Measurements from ENCODE around the gene GALNT1.

GALNT1 gene

GRCh38 chr18:35736696-35737095, 155.2 kb downstream of the GALNT1 start:
- H2AFZ ChIP-seq (ENCODE audit: low read length), result no peak overlapping the region
- H3K4me2 ChIP-seq (ENCODE audit: low read depth, low read length), result no peak overlapping the region
- H3F3A ChIP-seq (ENCODE audit: insufficient read depth, low read length), result no peaks in the 10 kb centered on the region
- no peak for TF ChIP-seq EZH2 (optimal IDR thresholded peaks at IDR 0.05; ENCODE audit: low read depth, low read length)
- TF ChIP-seq CTCF (IDR thresholded peaks at IDR 0.05; ENCODE audit: low read length), result no peak
- TF ChIP-seq EZH2phosphoT487 (IDR thresholded peaks at IDR 0.05; ENCODE audit: low read length), result no peak
- no peaks in the 10 kb centered on the region for H3K79me2 ChIP-seq (ENCODE audit: low read length)
- no peaks in the 10 kb centered on the region for H3K4me1 ChIP-seq (ENCODE audit: low read length)
- no peak for DNase-seq
- no peaks in the 10 kb centered on the region for H4K20me1 ChIP-seq (ENCODE audit: insufficient read depth, low read length)
- no peaks in the 10 kb centered on the region for H3K36me3 ChIP-seq (replicated peaks; ENCODE audit: insufficient read depth, low read length)
- no peak overlapping the region for H3K9ac ChIP-seq (ENCODE audit: low read length)
- H3K27me3 ChIP-seq (replicated peaks; ENCODE audit: insufficient read depth, low read length), result no peaks in the 10 kb centered on the region
- H3K9me2 ChIP-seq (replicated peaks; ENCODE audit: insufficient read depth, low read length), result no peaks in the 10 kb centered on the region
- no peak overlapping the region for H3K27ac ChIP-seq (ENCODE audit: low read length)
- no peak overlapping the region for H3K4me3 ChIP-seq (ENCODE audit: low read length)
- no peaks in the 10 kb centered on the region for H3K9me3 ChIP-seq (replicated peaks; ENCODE audit: insufficient read depth, low read length)

GRCh38 chr18:35739778-35740177, 158.2 kb downstream of the GALNT1 start:
- TF ChIP-seq EZH2phosphoT487 (IDR thresholded peaks at IDR 0.05; ENCODE audit: low read length) (no peak), CTCF (IDR thresholded peaks at IDR 0.05; ENCODE audit: low read length) (no peak), EZH2 (optimal IDR thresholded peaks at IDR 0.05; ENCODE audit: low read depth, low read length) (no peak)
- H4K20me1 ChIP-seq (ENCODE audit: insufficient read depth, low read length), result no peaks in the 10 kb centered on the region
- H3K27ac ChIP-seq (ENCODE audit: low read length), result no peak overlapping the region
- no peaks in the 10 kb centered on the region for H3K36me3 ChIP-seq (replicated peaks; ENCODE audit: insufficient read depth, low read length)
- DNase-seq, result no peak
- no peak overlapping the region for H2AFZ ChIP-seq (ENCODE audit: low read length)
- H3K79me2 ChIP-seq (ENCODE audit: low read length), result no peaks in the 10 kb centered on the region
- no peaks in the 10 kb centered on the region for H3K9me3 ChIP-seq (replicated peaks; ENCODE audit: insufficient read depth, low read length)
- no peak overlapping the region for H3K9ac ChIP-seq (ENCODE audit: low read length)
- H3F3A ChIP-seq (ENCODE audit: insufficient read depth, low read length), result no peaks in the 10 kb centered on the region
- H3K4me1 ChIP-seq (ENCODE audit: low read length), result no peaks in the 10 kb centered on the region
- no peaks in the 10 kb centered on the region for H3K9me2 ChIP-seq (replicated peaks; ENCODE audit: insufficient read depth, low read length)
- no peaks in the 10 kb centered on the region for H3K27me3 ChIP-seq (replicated peaks; ENCODE audit: insufficient read depth, low read length)
- no peak overlapping the region for H3K4me3 ChIP-seq (ENCODE audit: low read length)
- no peak overlapping the region for H3K4me2 ChIP-seq (ENCODE audit: low read depth, low read length)

- Histone ChIP-seq H3K27ac (ENCODE audit: low read length) (no peak overlapping the region), H4K20me1 (ENCODE audit: insufficient read depth, low read length) (no peaks in the 10 kb centered on the region), H3K36me3 (replicated peaks; ENCODE audit: insufficient read depth, low read length) (no peaks in the 10 kb centered on the region), H3K4me3 (ENCODE audit: low read length) (no peak overlapping the region), H3K79me2 (ENCODE audit: low read length) (no peaks in the 10 kb centered on the region), H3K4me1 (ENCODE audit: low read length) (no peaks in the 10 kb centered on the region), H3K9me2 (replicated peaks; ENCODE audit: insufficient read depth, low read length) (no peaks in the 10 kb centered on the region), H2AFZ (ENCODE audit: low read length) (no peak overlapping the region), H3F3A (ENCODE audit: insufficient read depth, low read length) (no peaks in the 10 kb centered on the region), H3K4me2 (ENCODE audit: low read depth, low read length) (no peak overlapping the region), H3K27me3 (replicated peaks; ENCODE audit: insufficient read depth, low read length) (no peaks in the 10 kb centered on the region), H3K9me3 (replicated peaks; ENCODE audit: insufficient read depth, low read length) (no peaks in the 10 kb centered on the region), H3K9ac (ENCODE audit: low read length) (no peak overlapping the region)
- no peak for DNase-seq
- no peak for TF ChIP-seq CTCF (IDR thresholded peaks at IDR 0.05; ENCODE audit: low read length)
- no peak for TF ChIP-seq EZH2 (optimal IDR thresholded peaks at IDR 0.05; ENCODE audit: low read depth, low read length)
- no peak for TF ChIP-seq EZH2phosphoT487 (IDR thresholded peaks at IDR 0.05; ENCODE audit: low read length)
These were observed 159.1 kb downstream of the GALNT1 start for GRCh38 chr18:35740656-35741055.
